ENCODE results near the gene CEP83.

GRCh38 chr12:94509317-94509716, 49.6 kb upstream of the CEP83 start:
- TF ChIP-seq, protein P1, sequence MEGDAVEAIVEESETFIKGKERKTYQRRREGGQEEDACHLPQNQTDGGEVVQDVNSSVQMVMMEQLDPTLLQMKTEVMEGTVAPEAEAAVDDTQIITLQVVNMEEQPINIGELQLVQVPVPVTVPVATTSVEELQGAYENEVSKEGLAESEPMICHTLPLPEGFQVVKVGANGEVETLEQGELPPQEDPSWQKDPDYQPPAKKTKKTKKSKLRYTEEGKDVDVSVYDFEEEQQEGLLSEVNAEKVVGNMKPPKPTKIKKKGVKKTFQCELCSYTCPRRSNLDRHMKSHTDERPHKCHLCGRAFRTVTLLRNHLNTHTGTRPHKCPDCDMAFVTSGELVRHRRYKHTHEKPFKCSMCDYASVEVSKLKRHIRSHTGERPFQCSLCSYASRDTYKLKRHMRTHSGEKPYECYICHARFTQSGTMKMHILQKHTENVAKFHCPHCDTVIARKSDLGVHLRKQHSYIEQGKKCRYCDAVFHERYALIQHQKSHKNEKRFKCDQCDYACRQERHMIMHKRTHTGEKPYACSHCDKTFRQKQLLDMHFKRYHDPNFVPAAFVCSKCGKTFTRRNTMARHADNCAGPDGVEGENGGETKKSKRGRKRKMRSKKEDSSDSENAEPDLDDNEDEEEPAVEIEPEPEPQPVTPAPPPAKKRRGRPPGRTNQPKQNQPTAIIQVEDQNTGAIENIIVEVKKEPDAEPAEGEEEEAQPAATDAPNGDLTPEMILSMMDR (IDR thresholded peaks at IDR 0.05), result no peak
- no peak for TF ChIP-seq POLR2A (IDR thresholded peaks at IDR 0.05)
- TF ChIP-seq POLR2AphosphoS5 (IDR thresholded peaks at IDR 0.05; ENCODE audit: insufficient read depth in 1 of 2, low read depth in 1 of 2), result no peak

Measured in vagina (tissue), 2 donors.